HG02588 (cell line): ENCODE data around the gene PMS1.
"Not testable (repeated sequence)": the region's sequence is repeated elsewhere in the genome, so short reads cannot be mapped to it uniquely, and the experiment has no call there.

Experiments
- ATAC-seq: cut with Tn5 transposase; IDR thresholded peaks from one replicate; pipeline ENCODE4 v1.9.1; 2021; ENCODE audit warnings: mild to moderate bottlenecking, moderate library complexity; ENCODE audit not compliant: unreplicated experiment

The PMS1 gene

GRCh38 chr2:189860161-189860560, 75.9 kb downstream of the PMS1 start:
- ATAC-seq = no peak

- ATAC-seq = no peak
Observed at GRCh38 chr2:189862751-189863150, 78.5 kb downstream of the PMS1 start.

- ATAC-seq = no peak
Observed at GRCh38 chr2:189865826-189866225, 81.6 kb downstream of the PMS1 start.

GRCh38 chr2:189866296-189866695, 82.0 kb downstream of the PMS1 start:
- ATAC-seq = no peak

- no peak for ATAC-seq
Observed at GRCh38 chr2:189868896-189869295, 84.6 kb downstream of the PMS1 start.

- no peak for ATAC-seq
Observed at GRCh38 chr2:189870381-189871085, 86.3 kb downstream of the PMS1 start.

GRCh38 chr2:189873696-189874095, 89.4 kb downstream of the PMS1 start:
- no peak for ATAC-seq

GRCh38 chr2:189874586-189875320, 90.5 kb downstream of the PMS1 start:
- no peak for ATAC-seq

GRCh38 chr2:189876271-189876670, 92.0 kb downstream of the PMS1 start:
- no peak for ATAC-seq

GRCh38 chr2:189879716-189880081, 95.4 kb downstream of the PMS1 start:
- no peak for ATAC-seq

GRCh38 chr2:189880429-189880828, 96.2 kb downstream of the PMS1 start:
- ATAC-seq = no peak

GRCh38 chr2:189880832-189881492, 96.7 kb downstream of the PMS1 start:
- ATAC-seq = no peak

GRCh38 chr2:189885368-189885767, 101.1 kb downstream of the PMS1 start:
- ATAC-seq = no peak

GRCh38 chr2:189892546-189893294, 108.5 kb downstream of the PMS1 start:
- ATAC-seq = not testable (repeated sequence)

GRCh38 chr2:189896809-189897208, 112.6 kb downstream of the PMS1 start:
- no peak for ATAC-seq

- no peak for ATAC-seq
Observed at GRCh38 chr2:189899101-189899500, 114.9 kb downstream of the PMS1 start.

- ATAC-seq = no peak
Observed at GRCh38 chr2:189900726-189901125, 116.5 kb downstream of the PMS1 start.

- ATAC-seq = no peak
Observed at GRCh38 chr2:189901664-189902063, 117.4 kb downstream of the PMS1 start.

GRCh38 chr2:189913821-189914220, 129.6 kb downstream of the PMS1 start:
- ATAC-seq = no peak

GRCh38 chr2:189916651-189917050, 132.4 kb downstream of the PMS1 start:
- no peak for ATAC-seq
